ENCODE measurements around the gene TTC16. TPM values are rescaled to one million over a fixed set of nuclear protein-coding genes. Genes with fewer than 3 reads are reported as not detected.

The TTC16 gene
- total RNA-seq, 4 donors from 2014 or later, result under 0.01 to 0.17 (median 0.11) TPM; not detected in 1

DNA sequence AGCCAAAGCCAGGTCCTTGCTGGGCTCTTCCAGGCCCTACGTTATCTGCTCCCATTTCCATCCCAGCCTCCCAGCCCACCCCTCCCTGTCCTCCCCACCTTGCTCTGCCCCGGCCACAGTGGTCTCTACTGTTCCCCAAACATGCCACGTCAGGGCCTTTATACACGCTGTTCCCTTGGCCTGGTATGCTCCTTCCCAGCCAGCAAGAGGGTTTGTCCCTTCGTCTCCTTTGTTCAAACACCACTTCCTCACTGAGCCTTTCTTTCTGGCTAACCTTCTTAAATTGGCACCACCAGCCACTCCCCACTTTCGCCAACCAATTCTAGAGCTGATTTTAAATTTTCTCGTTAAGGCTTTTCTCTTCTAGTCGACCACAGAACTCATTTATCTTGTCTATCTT, 52.8 kb downstream of the TTC16 start:
- H3K4me3 ChIP-seq, result peak overlapping the region in 3 of 4 donors; percentile 20 to 60 (median 41)

DNA sequence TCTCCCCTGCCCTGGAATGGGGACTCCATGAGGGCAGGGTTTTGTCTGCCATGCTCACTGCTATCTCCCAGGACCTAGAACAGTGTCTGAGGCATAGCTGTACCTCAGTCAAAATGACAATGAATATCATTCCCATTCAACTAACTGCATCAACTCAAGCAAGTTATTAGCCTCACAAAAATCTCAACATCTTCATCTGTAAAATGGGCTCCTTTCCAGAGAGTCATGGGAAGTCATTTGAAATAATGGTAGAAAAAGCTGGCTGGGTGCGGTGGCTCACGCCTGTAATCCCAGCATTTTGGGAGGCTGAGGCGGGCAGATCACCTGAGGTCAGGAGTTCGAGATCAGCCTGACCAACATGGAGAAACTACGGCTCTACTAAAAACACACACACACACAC, 53.2 kb downstream of the TTC16 start:
- Histone ChIP-seq H3K27ac (replicated peaks in 1 of 4) (peak overlapping the region; percentile 48 to 75 (median 70)), H3K9me3 (no peaks in the 10 kb centered on the region), H3K36me3 (peaks cover 0 to 11% (median 0%) of the 10 kb centered on the region in 4 donors), H3K27me3 (peaks cover 0 to 18% (median 0%) of the 10 kb centered on the region in 4 donors), H3K4me3 (peak overlapping the region in 3 of 4 donors; percentile 20 to 60 (median 21)), H3K4me1 (peaks cover 35 to 50% (median 41%) of the 10 kb centered on the region in 4 donors)
- 84% methylated on average over 5 of the region's 5 CpGs for WGBS
- intact Hi-C loops (cut with DNase I), result no loop called here
- DNase-seq (ENCODE audit: extremely low spot score), result no peak
- TF ChIP-seq EP300 (IDR thresholded peaks at IDR 0.05) (no peak), POLR2AphosphoS5 (IDR thresholded peaks at IDR 0.05) (no peak), POLR2A (IDR thresholded peaks at IDR 0.05; ENCODE audit: low read depth) (no peak)
- TF ChIP-seq, protein P1, sequence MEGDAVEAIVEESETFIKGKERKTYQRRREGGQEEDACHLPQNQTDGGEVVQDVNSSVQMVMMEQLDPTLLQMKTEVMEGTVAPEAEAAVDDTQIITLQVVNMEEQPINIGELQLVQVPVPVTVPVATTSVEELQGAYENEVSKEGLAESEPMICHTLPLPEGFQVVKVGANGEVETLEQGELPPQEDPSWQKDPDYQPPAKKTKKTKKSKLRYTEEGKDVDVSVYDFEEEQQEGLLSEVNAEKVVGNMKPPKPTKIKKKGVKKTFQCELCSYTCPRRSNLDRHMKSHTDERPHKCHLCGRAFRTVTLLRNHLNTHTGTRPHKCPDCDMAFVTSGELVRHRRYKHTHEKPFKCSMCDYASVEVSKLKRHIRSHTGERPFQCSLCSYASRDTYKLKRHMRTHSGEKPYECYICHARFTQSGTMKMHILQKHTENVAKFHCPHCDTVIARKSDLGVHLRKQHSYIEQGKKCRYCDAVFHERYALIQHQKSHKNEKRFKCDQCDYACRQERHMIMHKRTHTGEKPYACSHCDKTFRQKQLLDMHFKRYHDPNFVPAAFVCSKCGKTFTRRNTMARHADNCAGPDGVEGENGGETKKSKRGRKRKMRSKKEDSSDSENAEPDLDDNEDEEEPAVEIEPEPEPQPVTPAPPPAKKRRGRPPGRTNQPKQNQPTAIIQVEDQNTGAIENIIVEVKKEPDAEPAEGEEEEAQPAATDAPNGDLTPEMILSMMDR (IDR thresholded peaks at IDR 0.05), result no peak

More for the DNA sequence above, 52.8 kb downstream of the TTC16 start:
- DNase-seq (ENCODE audit: extremely low spot score), result no peak
- 68% methylated on average over 8 of the region's 8 CpGs for WGBS
- no peaks in the 10 kb centered on the region for H3K9me3 ChIP-seq
- peak overlapping the region; percentile 48 to 75 (median 70) for H3K27ac ChIP-seq (replicated peaks in 1 of 4)
- peak in 1 of 2 donors; percentile 18 for TF ChIP-seq POLR2AphosphoS5 (IDR thresholded peaks at IDR 0.05)
- TF ChIP-seq EP300 (IDR thresholded peaks at IDR 0.05), result no peak
- TF ChIP-seq POLR2A (IDR thresholded peaks at IDR 0.05; ENCODE audit: low read depth), result no peak
- TF ChIP-seq, protein P1 (IDR thresholded peaks at IDR 0.05), result no peak
- H3K27me3 ChIP-seq, result peaks cover 0 to 22% (median 0%) of the 10 kb centered on the region in 4 donors
- peaks cover 0 to 11% (median 0%) of the 10 kb centered on the region in 4 donors for H3K36me3 ChIP-seq
- intact Hi-C loops (cut with DNase I), result no loop called here
- peaks cover 35 to 50% (median 43%) of the 10 kb centered on the region in 4 donors for H3K4me1 ChIP-seq

DNA sequence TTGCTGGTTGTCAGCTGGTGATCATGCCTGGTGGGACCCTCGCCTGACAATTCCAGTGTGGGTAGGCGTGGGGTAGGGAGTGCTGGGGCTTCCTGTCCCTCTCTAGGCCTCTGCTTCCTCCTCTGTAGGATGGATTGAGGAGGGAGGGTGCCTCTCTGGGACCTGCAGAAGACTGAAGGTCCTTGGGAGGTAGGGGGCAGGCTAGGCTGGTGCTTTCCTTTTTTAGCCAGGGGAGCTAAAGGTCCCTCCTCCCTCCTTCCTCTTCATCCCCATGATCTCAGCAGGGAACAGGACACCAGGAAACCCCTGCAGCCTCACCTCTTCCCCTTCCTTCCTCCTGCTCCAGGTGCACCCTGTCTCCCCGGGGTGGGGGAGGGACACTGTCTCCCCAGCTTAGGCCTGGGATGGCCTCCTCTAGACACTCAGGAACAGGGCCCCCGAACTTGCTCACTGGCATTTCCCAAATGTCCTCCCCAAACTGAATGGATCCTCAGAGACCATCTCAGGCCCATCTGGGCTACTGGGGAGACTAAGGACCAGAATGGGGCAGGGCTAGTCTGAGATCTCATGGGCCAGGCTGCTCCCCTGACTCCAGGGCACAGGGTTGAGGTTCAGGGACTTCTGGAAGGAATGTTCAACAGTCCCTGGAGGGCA, 54.2 kb downstream of the TTC16 start:
- H3K27ac ChIP-seq (replicated peaks in 1 of 4), result peak overlapping the region; percentile 40 to 75 (median 70)
- intact Hi-C loops (cut with DNase I), result no loop called here
- no peaks in the 10 kb centered on the region for H3K9me3 ChIP-seq
- H3K27me3 ChIP-seq, result peaks cover 0 to 11% (median 0%) of the 10 kb centered on the region in 4 donors
- peaks cover 28 to 43% (median 39%) of the 10 kb centered on the region in 4 donors for H3K4me1 ChIP-seq
- no peak for DNase-seq (ENCODE audit: extremely low spot score)
- peak overlapping the region; percentile 53 to 70 (median 58) for H3K4me3 ChIP-seq
- 68% methylated on average over 3 of the region's 4 CpGs for WGBS
- TF ChIP-seq POLR2AphosphoS5 (IDR thresholded peaks at IDR 0.05) (no peak), POLR2A (IDR thresholded peaks at IDR 0.05; ENCODE audit: low read depth) (no peak)
- peaks cover 0 to 11% (median 0%) of the 10 kb centered on the region in 4 donors for H3K36me3 ChIP-seq

DNA sequence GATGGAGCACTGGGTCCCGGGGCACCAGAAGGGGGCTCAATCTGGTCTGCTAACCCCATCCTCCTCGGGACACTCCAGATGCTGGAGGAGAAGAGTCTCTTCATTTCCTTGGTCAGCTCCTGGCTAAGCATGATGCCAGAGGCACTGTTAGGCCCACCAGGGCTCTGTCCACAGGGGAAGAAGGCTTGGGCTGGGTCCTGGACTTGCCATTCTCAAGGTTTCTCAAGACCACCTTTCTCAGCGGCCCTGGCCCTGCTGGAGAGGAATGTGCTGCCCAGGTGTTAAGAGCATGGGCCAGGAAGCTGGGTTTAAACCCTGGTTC, 54.7 kb downstream of the TTC16 start:
- WGBS, result 57% methylated on average over 3 of the region's 3 CpGs
- intact Hi-C loops (cut with DNase I), result no loop called here
- DNase-seq (ENCODE audit: extremely low spot score), result no peak
- Histone ChIP-seq H3K4me1 (peaks cover 28 to 43% (median 39%) of the 10 kb centered on the region in 4 donors), H3K9me3 (no peaks in the 10 kb centered on the region), H3K4me3 (peak overlapping the region; percentile 53 to 70 (median 58)), H3K36me3 (peaks cover 0 to 11% (median 0%) of the 10 kb centered on the region in 4 donors), H3K27me3 (peaks cover 0 to 11% (median 0%) of the 10 kb centered on the region in 4 donors), H3K27ac (replicated peaks in 1 of 4) (peak overlapping the region; percentile 40 to 75 (median 70))
- TF ChIP-seq POLR2AphosphoS5 (IDR thresholded peaks at IDR 0.05), result no peak
- TF ChIP-seq POLR2A (IDR thresholded peaks at IDR 0.05; ENCODE audit: low read depth), result no peak

DNA sequence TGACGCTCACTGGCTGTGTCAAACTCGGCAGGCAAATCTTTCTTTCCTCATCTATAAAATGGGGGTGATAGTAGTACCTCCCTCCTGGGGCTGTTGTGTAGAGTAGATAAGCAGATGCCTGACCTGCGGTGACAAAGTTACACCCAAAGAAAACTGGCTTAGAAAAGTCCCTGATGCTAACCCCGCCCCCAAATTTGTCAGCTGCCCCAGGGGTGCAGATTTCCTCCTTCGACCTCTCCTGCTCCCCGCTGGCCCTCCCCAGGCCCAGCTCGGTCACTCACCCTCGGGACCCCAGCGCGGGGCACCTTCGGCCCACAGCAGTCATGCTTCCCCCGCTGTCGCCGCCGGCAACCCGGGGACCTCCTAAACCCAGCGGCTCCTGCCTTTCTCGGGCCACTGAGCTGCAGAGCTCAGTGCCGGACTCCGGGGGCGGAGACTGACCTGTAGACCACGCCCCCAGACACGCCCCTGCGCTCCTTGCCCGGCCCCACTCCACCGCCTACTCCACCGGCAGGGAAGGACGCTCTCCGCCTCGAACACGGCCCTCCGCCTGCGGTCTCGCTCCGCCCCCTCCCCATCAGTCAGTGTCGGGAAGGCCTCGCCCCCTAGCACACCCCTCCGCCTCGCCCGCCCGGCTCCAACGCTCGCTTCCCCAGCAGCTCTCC, 55.2 kb downstream of the TTC16 start:
- Histone ChIP-seq H3K27me3 (peaks cover 0 to 9% (median 0%) of the 10 kb centered on the region in 4 donors), H3K9me3 (no peaks in the 10 kb centered on the region), H3K4me1 (peaks cover 27 to 43% (median 37%) of the 10 kb centered on the region in 4 donors), H3K4me3 (peak overlapping the region; percentile 53 to 70 (median 58)), H3K36me3 (peaks cover 0 to 10% (median 0%) of the 10 kb centered on the region in 4 donors), H3K27ac (replicated peaks in 1 of 4) (peak overlapping the region; percentile 40 to 75 (median 70))
- TF ChIP-seq POLR2AphosphoS5 (IDR thresholded peaks at IDR 0.05) (peak; percentile 71 to 81), POLR2A (IDR thresholded peaks at IDR 0.05; ENCODE audit: low read depth) (peak; percentile 9), EP300 (IDR thresholded peaks at IDR 0.05) (no peak)
- TF ChIP-seq, protein P1 (IDR thresholded peaks at IDR 0.05), result peak in 1 of 3 experiments; percentile 10
- peak; percentile 99 for DNase-seq (ENCODE audit: extremely low spot score)
- intact Hi-C loops (cut with DNase I), result no loop called here
- 3% methylated on average over 10 of the region's 43 CpGs for WGBS
